Measurements from ENCODE around the gene GALM.
"Not testable (repeated sequence)": the region's sequence is repeated elsewhere in the genome, so short reads cannot be mapped to it uniquely, and the experiment has no call there.

Gene GALM

GRCh38 chr2:38683766-38684165, 17.9 kb downstream of the GALM start:
- no peak for DNase-seq

- DNase-seq: peak; percentile 4
Measured at GRCh38 chr2:38685116-38685735, 19.3 kb downstream of the GALM start.

- peak; percentile 52 for DNase-seq
Measured at GRCh38 chr2:38690499-38691420, 24.8 kb downstream of the GALM start.

- DNase-seq: no peak
Measured at GRCh38 chr2:38691994-38692393, 26.1 kb downstream of the GALM start.

- no peak for DNase-seq
Measured at GRCh38 chr2:38692636-38693318, 26.9 kb downstream of the GALM start.

GRCh38 chr2:38697116-38697840, 31.4 kb downstream of the GALM start:
- no peak for DNase-seq

- no peak for DNase-seq
Measured at GRCh38 chr2:38698467-38699003, 32.6 kb downstream of the GALM start.

GRCh38 chr2:38700113-38700785, 34.3 kb downstream of the GALM start:
- no peak for DNase-seq

- peak; percentile 19 for DNase-seq
Measured at GRCh38 chr2:38700881-38701458, 35.1 kb downstream of the GALM start.

GRCh38 chr2:38701542-38701941, 35.6 kb downstream of the GALM start:
- no peak for DNase-seq

- DNase-seq: no peak
Measured at GRCh38 chr2:38702413-38702812, 36.5 kb downstream of the GALM start.

- not testable (repeated sequence) for DNase-seq
Measured at GRCh38 chr2:38703336-38703735, 37.4 kb downstream of the GALM start.

GRCh38 chr2:38704664-38705063, 38.8 kb downstream of the GALM start:
- DNase-seq: no peak

GRCh38 chr2:38706846-38707345, 41.0 kb downstream of the GALM start:
- DNase-seq: no peak

- DNase-seq: not testable (repeated sequence)
Measured at GRCh38 chr2:38708491-38708890, 42.6 kb downstream of the GALM start.

GRCh38 chr2:38708900-38709566, 43.1 kb downstream of the GALM start:
- DNase-seq: no peak

GRCh38 chr2:38709567-38710194, 43.8 kb downstream of the GALM start:
- peak; percentile 51 for DNase-seq

- no peak for DNase-seq
Measured at GRCh38 chr2:38711558-38711957, 45.6 kb downstream of the GALM start.

- no peak for DNase-seq
Measured at GRCh38 chr2:38712413-38712812, 46.5 kb downstream of the GALM start.

GRCh38 chr2:38712871-38713270, 47.0 kb downstream of the GALM start:
- no peak for DNase-seq

Measured in NCI-H69 (cell line).